SW 1271 (cell line): ENCODE data around the gene C10orf53.
"Not testable (repeated sequence)": the region's sequence is repeated elsewhere in the genome, so short reads cannot be mapped to it uniquely, and the experiment has no call there.

Source experiments
- DNase-seq, 2 experiments: peaks; one replicate each; lab custom pipeline; 2025; lab: John Stamatoyannopoulos, UW

The C10orf53 gene

GRCh38 chr10:49688261-49688846 lies 8.9 kb downstream of the C10orf53 start:
- no peak for DNase-seq

- DNase-seq: no peak
Measured at GRCh38 chr10:49688920-49689319, 9.5 kb downstream of the C10orf53 start.

- DNase-seq: no peak
Measured at GRCh38 chr10:49689882-49690510, 10.5 kb downstream of the C10orf53 start.

- no peak for DNase-seq
Measured at GRCh38 chr10:49690698-49691356, 11.4 kb downstream of the C10orf53 start.

- no peak for DNase-seq
Measured at GRCh38 chr10:49691588-49691987, 12.1 kb downstream of the C10orf53 start.

- no peak for DNase-seq
Measured at GRCh38 chr10:49694466-49694865, 15.0 kb downstream of the C10orf53 start.

GRCh38 chr10:49696311-49696710 lies 16.9 kb downstream of the C10orf53 start:
- DNase-seq: no peak

- DNase-seq: no peak
Measured at GRCh38 chr10:49698679-49699078, 19.2 kb downstream of the C10orf53 start.

- DNase-seq: no peak
Measured at GRCh38 chr10:49700211-49700610, 20.8 kb downstream of the C10orf53 start.

- no peak for DNase-seq
Measured at GRCh38 chr10:49700997-49701396, 21.5 kb downstream of the C10orf53 start.

GRCh38 chr10:49707585-49707984 lies 28.1 kb downstream of the C10orf53 start:
- DNase-seq: no peak

- no peak for DNase-seq
Measured at GRCh38 chr10:49709934-49710333, 30.5 kb downstream of the C10orf53 start.

GRCh38 chr10:49710966-49711365 lies 31.5 kb downstream of the C10orf53 start:
- DNase-seq: no peak

- DNase-seq: no peak
Measured at GRCh38 chr10:49711481-49711880, 32.0 kb downstream of the C10orf53 start.

GRCh38 chr10:49713266-49713665 lies 33.8 kb downstream of the C10orf53 start:
- DNase-seq: no peak

- not testable (repeated sequence) for DNase-seq
Measured at GRCh38 chr10:49715157-49715556, 35.7 kb downstream of the C10orf53 start.

GRCh38 chr10:49726593-49726992 lies 47.1 kb downstream of the C10orf53 start:
- no peak for DNase-seq

GRCh38 chr10:49733866-49734265 lies 54.4 kb downstream of the C10orf53 start:
- no peak for DNase-seq

- no peak for DNase-seq
Measured at GRCh38 chr10:49734676-49735075, 55.2 kb downstream of the C10orf53 start.

GRCh38 chr10:49735161-49735560 lies 55.7 kb downstream of the C10orf53 start:
- no peak for DNase-seq

GRCh38 chr10:49735848-49736563 lies 56.6 kb downstream of the C10orf53 start:
- DNase-seq: no peak

- DNase-seq: no peak
Measured at GRCh38 chr10:49736564-49737113, 57.2 kb downstream of the C10orf53 start.
